ENCODE measurements around the gene NHLRC3. TPM values are rescaled to one million over a fixed set of nuclear protein-coding genes. Genes with fewer than 3 reads are reported as not detected.

The NHLRC3 gene
- polyA plus RNA-seq, 1 donor from 2014 or later: 66.5 TPM

DNA sequence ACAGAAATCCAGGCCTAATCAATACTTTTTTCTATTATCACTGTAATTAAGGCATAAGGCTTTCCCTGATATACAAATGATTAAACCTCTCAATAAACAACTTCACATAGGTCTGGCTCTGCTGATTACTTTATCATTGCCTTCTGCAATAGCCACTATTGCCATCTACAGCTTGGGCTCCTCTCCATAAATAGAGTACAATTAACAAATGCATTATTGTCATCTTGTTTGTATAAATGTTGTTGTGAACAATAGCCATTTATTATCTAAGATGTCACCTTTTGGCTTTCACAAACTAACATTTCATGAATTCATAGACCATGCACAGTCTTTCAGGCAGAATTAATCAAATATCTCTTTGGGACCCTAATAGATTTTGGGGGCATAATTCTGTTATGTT lies 53.3 kb downstream of the NHLRC3 start:
- H3K9me3 ChIP-seq (ENCODE audit: low read length): no peaks in the 10 kb centered on the region
- no peak overlapping the region for H3K4me2 ChIP-seq (ENCODE audit: low read length)
- H2AFZ ChIP-seq (ENCODE audit: low read depth, low read length): no peak overlapping the region
- H4K20me1 ChIP-seq (ENCODE audit: insufficient read depth): no peaks in the 10 kb centered on the region
- H3K27me3 ChIP-seq (ENCODE audit: insufficient read depth, low read depth, low read length): no peaks in the 10 kb centered on the region
- H3F3A ChIP-seq (ENCODE audit: insufficient read depth, low read length, poor library complexity, severe bottlenecking): no peaks in the 10 kb centered on the region
- H3K27ac ChIP-seq (ENCODE audit: low read length): no peak overlapping the region
- no peaks in the 10 kb centered on the region for H3K36me3 ChIP-seq (ENCODE audit: insufficient read depth, low read length)
- no peak overlapping the region for H3K9ac ChIP-seq (ENCODE audit: low read length)
- TF ChIP-seq, protein P1, sequence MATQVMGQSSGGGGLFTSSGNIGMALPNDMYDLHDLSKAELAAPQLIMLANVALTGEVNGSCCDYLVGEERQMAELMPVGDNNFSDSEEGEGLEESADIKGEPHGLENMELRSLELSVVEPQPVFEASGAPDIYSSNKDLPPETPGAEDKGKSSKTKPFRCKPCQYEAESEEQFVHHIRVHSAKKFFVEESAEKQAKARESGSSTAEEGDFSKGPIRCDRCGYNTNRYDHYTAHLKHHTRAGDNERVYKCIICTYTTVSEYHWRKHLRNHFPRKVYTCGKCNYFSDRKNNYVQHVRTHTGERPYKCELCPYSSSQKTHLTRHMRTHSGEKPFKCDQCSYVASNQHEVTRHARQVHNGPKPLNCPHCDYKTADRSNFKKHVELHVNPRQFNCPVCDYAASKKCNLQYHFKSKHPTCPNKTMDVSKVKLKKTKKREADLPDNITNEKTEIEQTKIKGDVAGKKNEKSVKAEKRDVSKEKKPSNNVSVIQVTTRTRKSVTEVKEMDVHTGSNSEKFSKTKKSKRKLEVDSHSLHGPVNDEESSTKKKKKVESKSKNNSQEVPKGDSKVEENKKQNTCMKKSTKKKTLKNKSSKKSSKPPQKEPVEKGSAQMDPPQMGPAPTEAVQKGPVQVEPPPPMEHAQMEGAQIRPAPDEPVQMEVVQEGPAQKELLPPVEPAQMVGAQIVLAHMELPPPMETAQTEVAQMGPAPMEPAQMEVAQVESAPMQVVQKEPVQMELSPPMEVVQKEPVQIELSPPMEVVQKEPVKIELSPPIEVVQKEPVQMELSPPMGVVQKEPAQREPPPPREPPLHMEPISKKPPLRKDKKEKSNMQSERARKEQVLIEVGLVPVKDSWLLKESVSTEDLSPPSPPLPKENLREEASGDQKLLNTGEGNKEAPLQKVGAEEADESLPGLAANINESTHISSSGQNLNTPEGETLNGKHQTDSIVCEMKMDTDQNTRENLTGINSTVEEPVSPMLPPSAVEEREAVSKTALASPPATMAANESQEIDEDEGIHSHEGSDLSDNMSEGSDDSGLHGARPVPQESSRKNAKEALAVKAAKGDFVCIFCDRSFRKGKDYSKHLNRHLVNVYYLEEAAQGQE (IDR thresholded peaks at IDR 0.05; ENCODE audit: borderline replicate concordance): no peak
- no peak for TF ChIP-seq EP300 (conservative IDR thresholded peaks at IDR 0.05; ENCODE audit: poor library complexity, severe bottlenecking)
- no peak for TF ChIP-seq EZH2 (IDR thresholded peaks at IDR 0.05; ENCODE audit: borderline replicate concordance, insufficient read depth, low read length, poor library complexity, severe bottlenecking)
- TF ChIP-seq, protein P2, sequence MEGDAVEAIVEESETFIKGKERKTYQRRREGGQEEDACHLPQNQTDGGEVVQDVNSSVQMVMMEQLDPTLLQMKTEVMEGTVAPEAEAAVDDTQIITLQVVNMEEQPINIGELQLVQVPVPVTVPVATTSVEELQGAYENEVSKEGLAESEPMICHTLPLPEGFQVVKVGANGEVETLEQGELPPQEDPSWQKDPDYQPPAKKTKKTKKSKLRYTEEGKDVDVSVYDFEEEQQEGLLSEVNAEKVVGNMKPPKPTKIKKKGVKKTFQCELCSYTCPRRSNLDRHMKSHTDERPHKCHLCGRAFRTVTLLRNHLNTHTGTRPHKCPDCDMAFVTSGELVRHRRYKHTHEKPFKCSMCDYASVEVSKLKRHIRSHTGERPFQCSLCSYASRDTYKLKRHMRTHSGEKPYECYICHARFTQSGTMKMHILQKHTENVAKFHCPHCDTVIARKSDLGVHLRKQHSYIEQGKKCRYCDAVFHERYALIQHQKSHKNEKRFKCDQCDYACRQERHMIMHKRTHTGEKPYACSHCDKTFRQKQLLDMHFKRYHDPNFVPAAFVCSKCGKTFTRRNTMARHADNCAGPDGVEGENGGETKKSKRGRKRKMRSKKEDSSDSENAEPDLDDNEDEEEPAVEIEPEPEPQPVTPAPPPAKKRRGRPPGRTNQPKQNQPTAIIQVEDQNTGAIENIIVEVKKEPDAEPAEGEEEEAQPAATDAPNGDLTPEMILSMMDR (IDR thresholded peaks at IDR 0.05; ENCODE audit: poor library complexity, severe bottlenecking): no peak
- no peak for TF ChIP-seq SMC3 (conservative IDR thresholded peaks at IDR 0.05; ENCODE audit: poor library complexity)
- no peak for TF ChIP-seq RAD21 (conservative IDR thresholded peaks at IDR 0.05)
- TF ChIP-seq TAF1 (IDR thresholded peaks at IDR 0.05; ENCODE audit: low read depth): no peak
- TF ChIP-seq MXI1 (conservative IDR thresholded peaks at IDR 0.05; ENCODE audit: poor library complexity, severe bottlenecking): no peak
- TF ChIP-seq POLR2AphosphoS5 (IDR thresholded peaks at IDR 0.05): no peak
- H3K9me2 ChIP-seq (ENCODE audit: insufficient read depth, low read length): no peaks in the 10 kb centered on the region
- no peaks in the 10 kb centered on the region for H3K79me2 ChIP-seq (replicated peaks; ENCODE audit: insufficient read depth, low read length)
- no peak overlapping the region for H3K4me3 ChIP-seq (ENCODE audit: low read length)

DNA sequence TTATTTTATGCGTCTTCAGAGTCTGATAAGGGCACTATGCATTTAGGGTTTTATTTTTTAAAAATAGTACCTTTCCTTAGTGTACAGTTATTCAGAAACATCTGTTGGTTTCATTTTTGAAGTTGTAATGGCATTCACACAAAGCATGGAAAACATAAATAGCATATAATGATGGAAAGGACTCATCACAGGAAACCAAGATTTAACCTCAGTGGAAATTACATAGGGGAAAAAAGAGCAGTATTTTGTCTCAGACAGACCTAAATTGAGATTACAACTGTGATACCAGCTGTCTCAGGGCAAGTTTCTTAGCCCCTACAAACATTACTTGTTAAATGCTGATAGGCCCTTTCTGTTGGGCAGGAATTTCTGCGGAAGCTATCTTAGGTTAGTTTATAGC lies 57.2 kb downstream of the NHLRC3 start:
- no peak overlapping the region for H3K27ac ChIP-seq (ENCODE audit: low read length)
- no peaks in the 10 kb centered on the region for H3K79me2 ChIP-seq (replicated peaks; ENCODE audit: insufficient read depth, low read length)
- H3F3A ChIP-seq (ENCODE audit: insufficient read depth, low read length, poor library complexity, severe bottlenecking): no peaks in the 10 kb centered on the region
- H2AFZ ChIP-seq (ENCODE audit: low read depth, low read length): no peak overlapping the region
- no peaks in the 10 kb centered on the region for H3K9me2 ChIP-seq (ENCODE audit: insufficient read depth, low read length)
- H3K9me3 ChIP-seq (ENCODE audit: low read length): no peaks in the 10 kb centered on the region
- H3K9ac ChIP-seq (ENCODE audit: low read length): no peak overlapping the region
- no peaks in the 10 kb centered on the region for H3K36me3 ChIP-seq (ENCODE audit: insufficient read depth, low read length)
- TF ChIP-seq RAD21 (conservative IDR thresholded peaks at IDR 0.05) (no peak), EP300 (conservative IDR thresholded peaks at IDR 0.05; ENCODE audit: poor library complexity, severe bottlenecking) (no peak), EZH2 (IDR thresholded peaks at IDR 0.05; ENCODE audit: borderline replicate concordance, insufficient read depth, low read length, poor library complexity, severe bottlenecking) (no peak), TAF1 (IDR thresholded peaks at IDR 0.05; ENCODE audit: low read depth) (no peak), SMC3 (conservative IDR thresholded peaks at IDR 0.05; ENCODE audit: poor library complexity) (no peak), MXI1 (conservative IDR thresholded peaks at IDR 0.05; ENCODE audit: poor library complexity, severe bottlenecking) (no peak), POLR2AphosphoS5 (IDR thresholded peaks at IDR 0.05) (no peak)
- TF ChIP-seq, protein P1 (IDR thresholded peaks at IDR 0.05; ENCODE audit: borderline replicate concordance): no peak
- no peak overlapping the region for H3K4me3 ChIP-seq (ENCODE audit: low read length)
- no peaks in the 10 kb centered on the region for H4K20me1 ChIP-seq (ENCODE audit: insufficient read depth)
- no peak overlapping the region for H3K4me2 ChIP-seq (ENCODE audit: low read length)
- no peaks in the 10 kb centered on the region for H3K27me3 ChIP-seq (ENCODE audit: insufficient read depth, low read depth, low read length)
